Measurements from ENCODE around the gene VEZT. TPM values are rescaled to one million over a fixed set of nuclear protein-coding genes. Genes with fewer than 3 reads are reported as not detected.
"Not testable (repeated sequence)": the region's sequence is repeated elsewhere in the genome, so short reads cannot be mapped to it uniquely, and the experiment has no call there.

VEZT gene
- total RNA-seq, 2 experiments from 2014 or later = 57.7 to 77.1 TPM

GRCh38 chr12:95237315-95237714 is 19.7 kb downstream of the VEZT start:
- DNase-seq (ENCODE audit: low spot score) = no peak
- Histone ChIP-seq H3K79me2 (ENCODE audit: insufficient read depth, low read depth, low read length) (peaks cover 82% of the 10 kb centered on the region), H3K36me3 (ENCODE audit: insufficient read depth, low read length) (peaks cover 68% of the 10 kb centered on the region), H3K27ac (ENCODE audit: low read depth, low read length, poor library complexity, severe bottlenecking) (no peak overlapping the region), H3K4me3 (ENCODE audit: low read depth, low read length, poor library complexity, severe bottlenecking) (no peak overlapping the region), H3K9me3 (ENCODE audit: low read length) (0 out of 2 replicates have a peak, but pooled peaks cover 7% of the 10 kb centered on the region), H2AFZ (ENCODE audit: low read length) (no peak overlapping the region), H3K4me2 (ENCODE audit: low read length) (no peak overlapping the region), H3K4me1 (ENCODE audit: insufficient read depth, low read length, poor library complexity, severe bottlenecking) (no peaks in the 10 kb centered on the region), H4K20me1 (ENCODE audit: insufficient read depth, low read length) (no peaks in the 10 kb centered on the region), H3K9me2 (ENCODE audit: insufficient read depth, low read length) (no peaks in the 10 kb centered on the region)
- CTCF ChIA-PET (ENCODE audit: unreplicated experiment) = no interaction called here
- POLR2A ChIA-PET = interaction anchor here (0.8 to 0.9 kb wide), 2 partner anchors 25 to 38 kb away, joined by 3 read pairs; no protein-coding TSS in a partner anchor
- BruUV-seq (replicated peaks) = no TSS peak
- TF ChIP-seq EZH2phosphoT487 (IDR thresholded peaks at IDR 0.05; ENCODE audit: borderline replicate concordance, low read depth, low read length) = no peak
- TF ChIP-seq CTCF (conservative IDR thresholded peaks at IDR 0.05; ENCODE audit: low read length) = no peak
- intact Hi-C loops (cut with micrococcal nuclease; ENCODE audit: unreplicated experiment) = no loop called here

- no peak for DNase-seq (ENCODE audit: low spot score)
- no TSS peak for BruUV-seq (replicated peaks)
- Histone ChIP-seq H4K20me1 (ENCODE audit: insufficient read depth, low read length) (no peaks in the 10 kb centered on the region), H3K79me2 (ENCODE audit: insufficient read depth, low read depth, low read length) (peaks cover 82% of the 10 kb centered on the region), H2AFZ (ENCODE audit: low read length) (no peak overlapping the region), H3K4me2 (ENCODE audit: low read length) (no peak overlapping the region), H3K36me3 (ENCODE audit: insufficient read depth, low read length) (peaks cover 68% of the 10 kb centered on the region), H3K4me3 (ENCODE audit: low read depth, low read length, poor library complexity, severe bottlenecking) (no peak overlapping the region), H3K4me1 (ENCODE audit: insufficient read depth, low read length, poor library complexity, severe bottlenecking) (no peaks in the 10 kb centered on the region), H3K9me2 (ENCODE audit: insufficient read depth, low read length) (no peaks in the 10 kb centered on the region), H3K9me3 (ENCODE audit: low read length) (0 out of 2 replicates have a peak, but pooled peaks cover 7% of the 10 kb centered on the region), H3K27ac (ENCODE audit: low read depth, low read length, poor library complexity, severe bottlenecking) (no peak overlapping the region)
- POLR2A ChIA-PET = interaction anchor here (0.5 to 0.9 kb wide), 2 partner anchors 10 to 24 kb away, joined by 3 to 4 read pairs; no protein-coding TSS in a partner anchor
- intact Hi-C loops (cut with micrococcal nuclease; ENCODE audit: unreplicated experiment) = no loop called here
- CTCF ChIA-PET (ENCODE audit: unreplicated experiment) = no interaction called here
- no peak for TF ChIP-seq EZH2phosphoT487 (IDR thresholded peaks at IDR 0.05; ENCODE audit: borderline replicate concordance, low read depth, low read length)
- TF ChIP-seq CTCF (conservative IDR thresholded peaks at IDR 0.05; ENCODE audit: low read length) = no peak
These were observed 20.5 kb downstream of the VEZT start for GRCh38 chr12:95238150-95238549.

- TF ChIP-seq CTCF (conservative IDR thresholded peaks at IDR 0.05; ENCODE audit: low read length) = no peak
- TF ChIP-seq EZH2phosphoT487 (IDR thresholded peaks at IDR 0.05; ENCODE audit: borderline replicate concordance, low read depth, low read length) = no peak
These were observed 21.6 kb downstream of the VEZT start for GRCh38 chr12:95239216-95239615.

GRCh38 chr12:95239835-95240234 is 22.2 kb downstream of the VEZT start:
- H3K9me3 ChIP-seq (ENCODE audit: low read length); H3K4me2 ChIP-seq (ENCODE audit: low read length); DNase-seq (ENCODE audit: low spot score); CTCF ChIA-PET (ENCODE audit: unreplicated experiment); intact Hi-C loops (cut with micrococcal nuclease; ENCODE audit: unreplicated experiment); H3K9me2 ChIP-seq (ENCODE audit: insufficient read depth, low read length); H4K20me1 ChIP-seq (ENCODE audit: insufficient read depth, low read length); H3K4me3 ChIP-seq (ENCODE audit: low read depth, low read length, poor library complexity, severe bottlenecking); H2AFZ ChIP-seq (ENCODE audit: low read length); H3K4me1 ChIP-seq (ENCODE audit: insufficient read depth, low read length, poor library complexity, severe bottlenecking); BruUV-seq (replicated peaks); H3K27ac ChIP-seq (ENCODE audit: low read depth, low read length, poor library complexity, severe bottlenecking): not testable (repeated sequence)
- H3K36me3 ChIP-seq (ENCODE audit: insufficient read depth, low read length) = peaks cover 71% of the 10 kb centered on the region
- H3K79me2 ChIP-seq (ENCODE audit: insufficient read depth, low read depth, low read length) = peaks cover 83% of the 10 kb centered on the region
- POLR2A ChIA-PET = interaction anchor here (0.6 kb wide), 1 partner anchor 471 kb away, joined by 4 read pairs; no protein-coding TSS in a partner anchor

More at GRCh38 chr12:95239216-95239615, 21.6 kb downstream of the VEZT start:
- Histone ChIP-seq H3K27ac (ENCODE audit: low read depth, low read length, poor library complexity, severe bottlenecking) (no peak overlapping the region), H3K36me3 (ENCODE audit: insufficient read depth, low read length) (peaks cover 69% of the 10 kb centered on the region), H2AFZ (ENCODE audit: low read length) (no peak overlapping the region), H3K4me3 (ENCODE audit: low read depth, low read length, poor library complexity, severe bottlenecking) (no peak overlapping the region), H3K9me2 (ENCODE audit: insufficient read depth, low read length) (no peaks in the 10 kb centered on the region), H3K79me2 (ENCODE audit: insufficient read depth, low read depth, low read length) (peaks cover 80% of the 10 kb centered on the region), H3K4me1 (ENCODE audit: insufficient read depth, low read length, poor library complexity, severe bottlenecking) (no peaks in the 10 kb centered on the region), H3K4me2 (ENCODE audit: low read length) (no peak overlapping the region), H4K20me1 (ENCODE audit: insufficient read depth, low read length) (no peaks in the 10 kb centered on the region), H3K9me3 (ENCODE audit: low read length) (no peaks in the 10 kb centered on the region)
- no peak for DNase-seq (ENCODE audit: low spot score)
- CTCF ChIA-PET (ENCODE audit: unreplicated experiment) = no interaction called here
- TSS peak; percentile 22 for BruUV-seq (replicated peaks)
- POLR2A ChIA-PET = interaction anchor here (0.6 kb wide), 2 partner anchors 310 to 471 kb away, joined by 3 to 4 read pairs; no protein-coding TSS in a partner anchor
- intact Hi-C loops (cut with micrococcal nuclease; ENCODE audit: unreplicated experiment) = no loop called here

All from OCI-LY7 (cell line).